GM12878 (cell line): ENCODE results near the gene SRPRB. TPM values are rescaled to one million over a fixed set of nuclear protein-coding genes. Genes with fewer than 3 reads are reported as not detected.

ENCODE experiments used
- BRCA1 ChIP-seq: IDR thresholded peaks from 2 replicates; pipeline ENCODE4 v1.6.1; 2011; ENCODE audit warnings: low read depth, low read length, improper control_type of control experiment
- CEBPB ChIP-seq, 2 experiments: fragments of 150-350 bp in 1 of 2; IDR thresholded peaks; 2 replicates each; pipeline ENCODE4 v1.6.1; 2012 to 2014; ENCODE audit warnings: low read depth in 2 of 2, low read length in 2 of 2, borderline replicate concordance in 1 of 2, inconsistent platforms in 1 of 2
- CEBPZ ChIP-seq: fragments of 150-350 bp; IDR thresholded peaks from 2 replicates; pipeline ENCODE4 v1.6.1; 2016; ENCODE audit warnings: low read depth, low read length
- EGR1 ChIP-seq, 2 experiments: IDR thresholded peaks; 1 replicate in 1 of 2; 2 replicates in 1 of 2; pipeline ENCODE4 v1.6.1; 2011 to 2012; ENCODE audit warnings: low read depth in 2 of 2, low read length in 2 of 2, borderline replicate concordance in 1 of 2, mild to moderate bottlenecking in 1 of 2, moderate library complexity in 1 of 2
- ETV6 ChIP-seq, 2 experiments: fragments of 450-650 bp in 1 of 2; IDR thresholded peaks in 1 of 2; conservative IDR thresholded peaks in 1 of 2; 2 replicates each; pipeline ENCODE4 v1.6.1; 2014; ENCODE audit warnings: antibody characterized with exemption in 1 of 2, borderline replicate concordance in 1 of 2, low read depth in 1 of 2, mild to moderate bottlenecking in 1 of 2, moderate library complexity in 1 of 2
- EZH2 ChIP-seq: IDR thresholded peaks from 2 replicates; pipeline ENCODE4 v1.6.1; 2012; ENCODE audit warnings: low read depth, mild to moderate bottlenecking, control low read depth, inconsistent platforms, low read length, borderline replicate concordance; ENCODE audit not compliant: control insufficient read depth
- FOS ChIP-seq: IDR thresholded peaks from 3 replicates; pipeline ENCODE4 v1.6.1; 2011; ENCODE audit warnings: borderline replicate concordance; ENCODE audit not compliant: insufficient read length; ENCODE audit errors: extremely low read depth
- LARP7 ChIP-seq: fragments of 450-650 bp; IDR thresholded peaks from 2 replicates; pipeline ENCODE4 v1.6.1; 2017; ENCODE audit warnings: mild to moderate bottlenecking
- MYC ChIP-seq: IDR thresholded peaks from 2 replicates; pipeline ENCODE4 v1.6.1; 2011; ENCODE audit warnings: mild to moderate bottlenecking, low read length, moderate library complexity, inconsistent platforms; ENCODE audit not compliant: insufficient read depth, insufficient replicate concordance, insufficient read length, severe bottlenecking
- RBBP5 ChIP-seq: fragments of 200-600 bp; sonication (generic); conservative IDR thresholded peaks from 2 replicates; pipeline ENCODE4 v1.6.1; 2016
- SMARCA5 ChIP-seq: fragments of 450-650 bp; IDR thresholded peaks from 2 replicates; pipeline ENCODE4 v1.6.1; 2017; ENCODE audit warnings: mild to moderate bottlenecking
- polyA plus RNA-seq, 11 experiments: library from polyadenylated mRNA; depleted of rRNA in 4 of 11; unstranded in 6 of 11; stranded (reverse) in 5 of 11; fragments of >200 nt; fragmentation: Nextera tagmentation in 4 of 11; fragmentation: Illumina TruSeq in 1 of 11; extraction: Ambion mirVana in 4 of 11; extraction: Trizol in 1 of 11; gene quantifications; 1 replicate in 1 of 11; 2 replicates in 10 of 11; pipeline versions ENCODE4 v1.2.1 to v1.2.3, GENCODE V29; 2011 to 2016; ENCODE audit warnings: inconsistent platforms in 2 of 11, missing spikeins in 2 of 11, low read depth in 1 of 11
- total RNA-seq, 4 experiments: library from RNA; depleted of rRNA in 3 of 4; stranded (reverse); fragments of >200 nt in 3 of 4; fragmentation: Illumina TruSeq in 1 of 4; extraction: Trizol in 1 of 4; gene quantifications; 2 replicates each; pipeline versions ENCODE4 v1.2.1 to v1.2.3, GENCODE V29; 2013 to 2021
- TF ChIP-seq, protein P1 (sequence below): fragments of 450-650 bp; IDR thresholded peaks from 2 replicates; pipeline ENCODE4 v1.6.1; 2014; ENCODE audit warnings: mild to moderate bottlenecking
- TF ChIP-seq, protein P2 (sequence below): fragments of 450-650 bp; formaldehyde crosslinking; IDR thresholded peaks from 2 replicates; pipeline ENCODE4 v1.5.0; 2022; ENCODE audit warnings: mild to moderate bottlenecking, missing genetic modification characterization
- TF ChIP-seq, protein P3 (sequence below): IDR thresholded peaks from 2 replicates; pipeline ENCODE4 v1.6.1; 2011; ENCODE audit warnings: mild to moderate bottlenecking, low read depth, low read length, moderate library complexity; ENCODE audit not compliant: insufficient replicate concordance
- TF ChIP-seq, protein P4 (sequence below): fragments of 450-650 bp; IDR thresholded peaks from 2 replicates; pipeline ENCODE4 v1.6.1; 2017; ENCODE audit warnings: low read depth, mild to moderate bottlenecking, moderate library complexity

The SRPRB gene
- total and polyA plus RNA-seq, 10 of the 15 experiments (the other 5 are each of a cell fraction or from before 2014, with no cell fraction given) = 30.6 to 107 (median 46.6) TPM

DNA sequence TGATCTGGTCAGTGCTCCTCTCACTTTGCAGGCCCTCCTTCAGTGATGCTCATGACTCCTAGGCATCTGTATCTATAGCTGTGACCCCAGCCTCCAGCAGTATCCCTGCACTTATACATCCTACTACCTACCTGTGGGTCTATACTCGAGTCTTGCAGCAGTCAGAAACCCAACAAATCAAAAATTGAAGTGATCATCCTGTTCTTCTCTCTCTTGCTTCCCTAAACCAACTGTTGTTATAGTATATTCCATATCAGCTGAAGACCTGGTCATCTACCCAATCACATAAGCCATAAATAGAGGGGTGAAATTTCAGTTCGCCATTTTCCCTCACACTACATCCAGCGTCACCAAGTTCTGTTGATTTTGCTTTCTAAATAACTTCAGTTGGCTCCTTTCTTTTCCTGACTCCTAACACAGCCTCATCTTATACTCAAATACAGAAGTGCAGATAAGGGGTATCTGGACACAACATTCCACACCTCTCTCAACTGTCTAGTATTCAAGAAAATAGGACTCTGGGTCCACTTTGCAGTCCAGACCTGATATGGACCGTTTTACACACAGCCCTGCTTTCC, 25.9 kb upstream of the SRPRB start (continued):
- TF ChIP-seq CEBPZ (no peak), MYC (no peak), EGR1 (IDR thresholded peaks at IDR 0.05; ENCODE audit: borderline replicate concordance in 1 of 2, low read depth in 2 of 2, low read length in 2 of 2) (no peak), EZH2 (no peak), ETV6 (conservative IDR thresholded peaks at IDR 0.05 in 1 of 2, IDR thresholded peaks at IDR 0.05 in 1 of 2; ENCODE audit: borderline replicate concordance in 1 of 2, low read depth in 1 of 2) (no peak), RBBP5 (no peak), BRCA1 (no peak), LARP7 (no peak), SMARCA5 (no peak), CEBPB (IDR thresholded peaks at IDR 0.05; ENCODE audit: borderline replicate concordance in 1 of 2, low read depth in 2 of 2, low read length in 2 of 2) (no peak), FOS (no peak)
- TF ChIP-seq, protein P1, sequence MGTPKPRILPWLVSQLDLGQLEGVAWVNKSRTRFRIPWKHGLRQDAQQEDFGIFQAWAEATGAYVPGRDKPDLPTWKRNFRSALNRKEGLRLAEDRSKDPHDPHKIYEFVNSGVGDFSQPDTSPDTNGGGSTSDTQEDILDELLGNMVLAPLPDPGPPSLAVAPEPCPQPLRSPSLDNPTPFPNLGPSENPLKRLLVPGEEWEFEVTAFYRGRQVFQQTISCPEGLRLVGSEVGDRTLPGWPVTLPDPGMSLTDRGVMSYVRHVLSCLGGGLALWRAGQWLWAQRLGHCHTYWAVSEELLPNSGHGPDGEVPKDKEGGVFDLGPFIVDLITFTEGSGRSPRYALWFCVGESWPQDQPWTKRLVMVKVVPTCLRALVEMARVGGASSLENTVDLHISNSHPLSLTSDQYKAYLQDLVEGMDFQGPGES = no peak
- TF ChIP-seq, protein P2, sequence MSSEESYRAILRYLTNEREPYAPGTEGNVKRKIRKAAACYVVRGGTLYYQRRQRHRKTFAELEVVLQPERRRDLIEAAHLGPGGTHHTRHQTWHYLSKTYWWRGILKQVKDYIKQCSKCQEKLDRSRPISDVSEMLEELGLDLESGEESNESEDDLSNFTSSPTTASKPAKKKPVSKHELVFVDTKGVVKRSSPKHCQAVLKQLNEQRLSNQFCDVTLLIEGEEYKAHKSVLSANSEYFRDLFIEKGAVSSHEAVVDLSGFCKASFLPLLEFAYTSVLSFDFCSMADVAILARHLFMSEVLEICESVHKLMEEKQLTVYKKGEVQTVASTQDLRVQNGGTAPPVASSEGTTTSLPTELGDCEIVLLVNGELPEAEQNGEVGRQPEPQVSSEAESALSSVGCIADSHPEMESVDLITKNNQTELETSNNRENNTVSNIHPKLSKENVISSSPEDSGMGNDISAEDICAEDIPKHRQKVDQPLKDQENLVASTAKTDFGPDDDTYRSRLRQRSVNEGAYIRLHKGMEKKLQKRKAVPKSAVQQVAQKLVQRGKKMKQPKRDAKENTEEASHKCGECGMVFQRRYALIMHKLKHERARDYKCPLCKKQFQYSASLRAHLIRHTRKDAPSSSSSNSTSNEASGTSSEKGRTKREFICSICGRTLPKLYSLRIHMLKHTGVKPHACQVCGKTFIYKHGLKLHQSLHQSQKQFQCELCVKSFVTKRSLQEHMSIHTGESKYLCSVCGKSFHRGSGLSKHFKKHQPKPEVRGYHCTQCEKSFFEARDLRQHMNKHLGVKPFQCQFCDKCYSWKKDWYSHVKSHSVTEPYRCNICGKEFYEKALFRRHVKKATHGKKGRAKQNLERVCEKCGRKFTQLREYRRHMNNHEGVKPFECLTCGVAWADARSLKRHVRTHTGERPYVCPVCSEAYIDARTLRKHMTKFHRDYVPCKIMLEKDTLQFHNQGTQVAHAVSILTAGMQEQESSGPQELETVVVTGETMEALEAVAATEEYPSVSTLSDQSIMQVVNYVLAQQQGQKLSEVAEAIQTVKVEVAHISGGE (CRISPR knock-in tag) = no peak
- TF ChIP-seq, protein P3, sequence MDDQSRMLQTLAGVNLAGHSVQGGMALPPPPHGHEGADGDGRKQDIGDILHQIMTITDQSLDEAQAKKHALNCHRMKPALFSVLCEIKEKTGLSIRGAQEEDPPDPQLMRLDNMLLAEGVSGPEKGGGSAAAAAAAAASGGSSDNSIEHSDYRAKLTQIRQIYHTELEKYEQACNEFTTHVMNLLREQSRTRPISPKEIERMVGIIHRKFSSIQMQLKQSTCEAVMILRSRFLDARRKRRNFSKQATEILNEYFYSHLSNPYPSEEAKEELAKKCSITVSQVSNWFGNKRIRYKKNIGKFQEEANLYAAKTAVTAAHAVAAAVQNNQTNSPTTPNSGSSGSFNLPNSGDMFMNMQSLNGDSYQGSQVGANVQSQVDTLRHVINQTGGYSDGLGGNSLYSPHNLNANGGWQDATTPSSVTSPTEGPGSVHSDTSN = no peak
- TF ChIP-seq, protein P4, sequence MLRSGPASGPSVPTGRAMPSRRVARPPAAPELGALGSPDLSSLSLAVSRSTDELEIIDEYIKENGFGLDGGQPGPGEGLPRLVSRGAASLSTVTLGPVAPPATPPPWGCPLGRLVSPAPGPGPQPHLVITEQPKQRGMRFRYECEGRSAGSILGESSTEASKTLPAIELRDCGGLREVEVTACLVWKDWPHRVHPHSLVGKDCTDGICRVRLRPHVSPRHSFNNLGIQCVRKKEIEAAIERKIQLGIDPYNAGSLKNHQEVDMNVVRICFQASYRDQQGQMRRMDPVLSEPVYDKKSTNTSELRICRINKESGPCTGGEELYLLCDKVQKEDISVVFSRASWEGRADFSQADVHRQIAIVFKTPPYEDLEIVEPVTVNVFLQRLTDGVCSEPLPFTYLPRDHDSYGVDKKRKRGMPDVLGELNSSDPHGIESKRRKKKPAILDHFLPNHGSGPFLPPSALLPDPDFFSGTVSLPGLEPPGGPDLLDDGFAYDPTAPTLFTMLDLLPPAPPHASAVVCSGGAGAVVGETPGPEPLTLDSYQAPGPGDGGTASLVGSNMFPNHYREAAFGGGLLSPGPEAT = no peak
